Stimulated activated CD4-positive, alpha-beta T cell treated with anti-CD3 and anti-CD28 coated beads, Interleukin-1b, Interleukin-23, amount 100 ng/mL, for 4 hours (primary cell): ENCODE results near the gene KCNC1.

ENCODE experiments used
- DNase-seq, 2 donors: peaks; one replicate each; pipeline ENCODE4 v3.0.0-alpha.2; 2020; ENCODE audit warnings: low read depth in 2 of 2

The KCNC1 gene

GRCh38 chr11:17822401-17822781 is 87.8 kb downstream of the KCNC1 start:
- no peak for DNase-seq

DNA sequence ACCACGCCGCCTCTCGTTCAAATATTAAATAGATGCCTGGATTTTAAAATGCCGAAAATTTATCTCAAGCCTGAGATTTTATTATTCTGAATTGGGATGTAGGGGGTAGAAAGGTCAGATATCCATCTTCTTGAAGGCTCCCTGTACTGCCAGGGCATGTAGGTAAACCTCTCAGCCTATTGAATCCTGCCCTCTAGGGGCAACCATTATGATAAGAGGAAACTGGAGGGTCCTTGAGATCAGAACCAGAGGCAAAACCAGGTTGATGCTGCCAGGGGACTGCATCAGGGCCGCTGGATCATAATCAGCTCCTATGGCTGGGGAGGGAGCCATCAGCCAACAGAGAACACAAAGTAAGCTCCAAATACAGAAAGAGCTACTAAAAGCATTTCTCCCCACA is 92.4 kb downstream of the KCNC1 start:
- no peak for DNase-seq

DNA sequence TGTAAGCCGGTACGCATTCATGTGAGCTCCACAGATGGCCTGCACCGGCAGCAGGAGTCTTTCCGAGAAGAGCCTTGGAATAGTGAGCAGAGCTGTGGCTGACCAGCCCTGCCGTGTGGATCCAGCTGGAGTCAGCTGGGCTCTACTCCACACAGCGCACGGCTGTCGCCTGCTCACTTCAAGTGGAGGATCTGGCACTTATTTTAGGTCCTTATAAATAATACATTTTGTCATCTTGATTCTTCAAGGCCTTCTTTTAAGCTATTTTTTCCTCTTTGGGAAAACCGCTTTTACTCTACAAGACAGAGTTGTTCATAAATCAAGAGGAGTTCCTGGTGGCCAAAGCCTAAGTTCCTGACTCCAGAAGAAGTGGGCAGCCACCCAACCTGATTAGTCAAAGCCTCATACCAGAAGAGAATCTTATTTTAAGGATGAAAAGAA is 93.8 kb downstream of the KCNC1 start:
- DNase-seq, result no peak

- no peak for DNase-seq
Measured at GRCh38 chr11:17831228-17831627, 96.6 kb downstream of the KCNC1 start.

DNA sequence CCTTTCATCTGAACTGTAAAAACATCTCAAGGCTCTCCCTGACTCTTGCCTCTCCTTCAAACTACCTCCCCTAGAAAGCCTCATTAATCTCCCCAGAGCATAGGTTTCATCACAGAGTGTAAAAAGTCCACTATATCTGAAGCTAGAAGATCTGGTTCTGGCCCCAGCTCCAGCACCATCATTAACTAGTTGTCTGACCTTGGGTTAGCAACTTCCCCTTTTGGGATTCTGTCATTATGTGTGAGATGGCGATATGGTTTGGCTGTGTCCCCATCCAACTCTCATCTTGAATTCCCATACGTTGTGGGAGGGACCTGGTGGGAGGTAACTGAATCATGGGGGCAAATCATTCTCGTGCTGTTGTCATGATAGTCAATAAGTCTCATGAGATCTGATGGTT is 97.3 kb downstream of the KCNC1 start:
- DNase-seq, result no peak
